C4-2B (cell line): ENCODE results near the gene HBE1.

Source experiments
- ZFX ChIP-seq: fragments of 450-650 bp; IDR thresholded peaks from 2 replicates; pipeline ENCODE4 v1.6.1; 2017
- TF ChIP-seq, protein P1 (sequence below): fragments of 450-650 bp; conservative IDR thresholded peaks from 2 replicates; pipeline ENCODE4 v1.5.1; 2017; ENCODE audit warnings: mild to moderate bottlenecking

DNA sequence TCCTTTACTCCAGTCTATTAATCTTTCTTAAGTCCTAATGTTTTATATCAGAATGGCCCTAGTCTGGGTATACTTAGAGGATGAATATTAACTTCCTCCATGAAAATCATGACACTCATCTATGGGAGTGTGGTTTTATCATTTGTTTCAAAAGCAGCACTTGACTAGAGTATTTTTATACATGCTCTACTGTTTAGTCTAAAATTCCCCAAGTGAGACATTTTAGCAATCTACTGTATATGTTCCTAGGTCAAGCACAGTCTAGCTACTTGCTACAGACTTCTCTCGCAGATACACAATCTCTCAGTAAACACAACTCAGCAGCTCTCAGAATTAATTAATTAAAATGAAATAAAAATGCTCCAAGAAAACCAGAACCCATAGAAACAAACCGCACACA lies 39.9 kb downstream of the HBE1 start:
- TF ChIP-seq, protein P1, sequence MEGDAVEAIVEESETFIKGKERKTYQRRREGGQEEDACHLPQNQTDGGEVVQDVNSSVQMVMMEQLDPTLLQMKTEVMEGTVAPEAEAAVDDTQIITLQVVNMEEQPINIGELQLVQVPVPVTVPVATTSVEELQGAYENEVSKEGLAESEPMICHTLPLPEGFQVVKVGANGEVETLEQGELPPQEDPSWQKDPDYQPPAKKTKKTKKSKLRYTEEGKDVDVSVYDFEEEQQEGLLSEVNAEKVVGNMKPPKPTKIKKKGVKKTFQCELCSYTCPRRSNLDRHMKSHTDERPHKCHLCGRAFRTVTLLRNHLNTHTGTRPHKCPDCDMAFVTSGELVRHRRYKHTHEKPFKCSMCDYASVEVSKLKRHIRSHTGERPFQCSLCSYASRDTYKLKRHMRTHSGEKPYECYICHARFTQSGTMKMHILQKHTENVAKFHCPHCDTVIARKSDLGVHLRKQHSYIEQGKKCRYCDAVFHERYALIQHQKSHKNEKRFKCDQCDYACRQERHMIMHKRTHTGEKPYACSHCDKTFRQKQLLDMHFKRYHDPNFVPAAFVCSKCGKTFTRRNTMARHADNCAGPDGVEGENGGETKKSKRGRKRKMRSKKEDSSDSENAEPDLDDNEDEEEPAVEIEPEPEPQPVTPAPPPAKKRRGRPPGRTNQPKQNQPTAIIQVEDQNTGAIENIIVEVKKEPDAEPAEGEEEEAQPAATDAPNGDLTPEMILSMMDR, result no peak
- TF ChIP-seq ZFX, result no peak
